ENCODE measurements around the gene ENTREP3. TPM values are rescaled to one million over a fixed set of nuclear protein-coding genes. Genes with fewer than 3 reads are reported as not detected.
A peak's percentile ranks its signal among the peaks of the same experiment; 100 is the strongest.
"Not testable (repeated sequence)": the region's sequence is repeated elsewhere in the genome, so short reads cannot be mapped to it uniquely, and the experiment has no call there.

The ENTREP3 gene
- total RNA-seq, 1 experiment from 2014 or later = 32.3 TPM

DNA sequence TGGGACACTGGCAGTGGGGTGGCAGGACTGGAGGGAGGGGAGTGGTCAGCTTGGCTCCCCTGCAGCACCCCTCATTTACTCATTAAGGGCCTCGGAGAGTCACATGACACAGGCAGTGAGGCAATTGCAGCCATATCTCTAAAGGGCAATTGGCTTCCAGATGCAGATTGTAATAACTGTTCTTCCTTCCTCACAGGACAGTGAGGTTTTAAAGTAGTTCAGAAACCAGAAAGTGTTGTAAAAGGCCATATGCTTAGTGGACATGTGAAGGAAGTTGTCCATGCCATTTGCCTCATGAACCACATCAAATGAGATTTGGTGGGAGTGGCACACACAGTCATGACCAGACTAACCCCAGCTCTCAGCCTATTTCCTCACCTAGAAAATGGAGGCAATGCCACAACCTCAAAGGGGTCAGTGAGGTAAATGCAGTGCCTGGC lies 35.7 kb downstream of the ENTREP3 start:
- ChIA-PET CTCF (interaction anchor here (0.6 to 1.8 kb wide), 5 partner anchors 12 to 176 kb away, joined by 3 to 8 read pairs (median 6); partner anchors contain the start of genes KRTCAP2 and THBS3), POLR2A (interaction anchor here (0.8 to 1.9 kb wide), 6 partner anchors 10 to 91 kb away, joined by 3 to 13 read pairs (median 5); partner anchors contain the start of genes KRTCAP2 and MTX1)
- Mint-ChIP-seq H3K4me3 (ENCODE audit: unreplicated experiment) (no peak overlapping the region), H3K36me3 (ENCODE audit: insufficient read depth, unreplicated experiment) (peaks cover 9% of the 10 kb centered on the region), H3K9me3 (ENCODE audit: unreplicated experiment) (no peaks in the 10 kb centered on the region), H3K27ac (ENCODE audit: low read depth, unreplicated experiment) (peak overlapping the region; percentile 93), H3K27me3 (ENCODE audit: insufficient read depth, unreplicated experiment) (no peaks in the 10 kb centered on the region), H3K4me1 (ENCODE audit: insufficient read depth, unreplicated experiment) (peaks cover 26% of the 10 kb centered on the region)
- intact Hi-C loops (cut with micrococcal nuclease) = no loop called here
- DNase-seq (ENCODE audit: unreplicated experiment) = peak; percentile 20
- no TSS peak for BruUV-seq (replicated peaks)
- TF ChIP-seq, protein P1, sequence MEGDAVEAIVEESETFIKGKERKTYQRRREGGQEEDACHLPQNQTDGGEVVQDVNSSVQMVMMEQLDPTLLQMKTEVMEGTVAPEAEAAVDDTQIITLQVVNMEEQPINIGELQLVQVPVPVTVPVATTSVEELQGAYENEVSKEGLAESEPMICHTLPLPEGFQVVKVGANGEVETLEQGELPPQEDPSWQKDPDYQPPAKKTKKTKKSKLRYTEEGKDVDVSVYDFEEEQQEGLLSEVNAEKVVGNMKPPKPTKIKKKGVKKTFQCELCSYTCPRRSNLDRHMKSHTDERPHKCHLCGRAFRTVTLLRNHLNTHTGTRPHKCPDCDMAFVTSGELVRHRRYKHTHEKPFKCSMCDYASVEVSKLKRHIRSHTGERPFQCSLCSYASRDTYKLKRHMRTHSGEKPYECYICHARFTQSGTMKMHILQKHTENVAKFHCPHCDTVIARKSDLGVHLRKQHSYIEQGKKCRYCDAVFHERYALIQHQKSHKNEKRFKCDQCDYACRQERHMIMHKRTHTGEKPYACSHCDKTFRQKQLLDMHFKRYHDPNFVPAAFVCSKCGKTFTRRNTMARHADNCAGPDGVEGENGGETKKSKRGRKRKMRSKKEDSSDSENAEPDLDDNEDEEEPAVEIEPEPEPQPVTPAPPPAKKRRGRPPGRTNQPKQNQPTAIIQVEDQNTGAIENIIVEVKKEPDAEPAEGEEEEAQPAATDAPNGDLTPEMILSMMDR (IDR thresholded peaks at IDR 0.05; ENCODE audit: unreplicated experiment) = no peak

DNA sequence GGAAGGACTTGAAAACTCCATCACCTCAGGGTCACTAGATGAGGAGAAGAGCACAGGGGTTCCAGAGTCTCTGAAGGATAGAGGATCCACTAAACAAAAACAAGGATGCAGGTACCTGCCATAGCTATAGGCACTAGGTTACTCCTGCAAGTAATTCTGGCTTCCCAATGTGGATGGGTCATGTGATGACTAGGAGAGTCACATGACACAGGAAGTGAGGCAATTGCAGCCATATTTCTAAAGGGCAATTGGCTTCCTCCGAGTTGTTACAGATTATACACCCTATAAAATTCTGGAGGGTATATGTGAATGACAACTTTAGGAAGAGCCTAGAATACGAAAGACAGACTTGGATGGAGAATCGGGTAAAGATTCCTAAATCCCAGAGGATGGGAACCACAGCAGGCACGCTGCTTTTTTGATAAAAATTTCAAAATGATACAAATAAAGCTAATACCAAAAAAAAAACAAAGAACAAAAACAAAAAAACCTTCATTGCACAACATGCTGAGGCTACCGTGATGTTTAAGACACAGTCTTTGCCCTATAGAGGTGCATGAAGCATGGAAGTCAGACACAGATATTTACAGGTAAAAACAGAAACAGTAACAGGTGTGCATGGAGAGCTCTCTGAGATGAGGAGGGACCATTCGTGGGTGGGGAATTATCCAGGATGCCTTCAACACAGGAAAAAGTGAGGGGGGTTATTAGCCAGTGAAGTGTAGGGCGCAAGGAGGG lies 36.3 kb downstream of the ENTREP3 start:
- no TSS peak for BruUV-seq (replicated peaks)
- H3K9me3 Mint-ChIP-seq (ENCODE audit: unreplicated experiment) = no peaks in the 10 kb centered on the region
- H3K27ac Mint-ChIP-seq (ENCODE audit: low read depth, unreplicated experiment) = peak overlapping the region; percentile 93
- H3K27me3 Mint-ChIP-seq (ENCODE audit: insufficient read depth, unreplicated experiment) = no peaks in the 10 kb centered on the region
- peaks cover 20% of the 10 kb centered on the region for H3K4me1 Mint-ChIP-seq (ENCODE audit: insufficient read depth, unreplicated experiment)
- CTCF ChIA-PET = interaction anchor here (0.6 to 1.8 kb wide), 8 partner anchors 8 to 176 kb away, joined by 3 to 8 read pairs (median 4); partner anchors contain the start of genes KRTCAP2 and THBS3
- intact Hi-C loops (cut with micrococcal nuclease) = no loop called here
- peak overlapping the region; percentile 62 for H3K4me3 Mint-ChIP-seq (ENCODE audit: unreplicated experiment)
- TF ChIP-seq, protein P1 (IDR thresholded peaks at IDR 0.05; ENCODE audit: unreplicated experiment) = no peak
- H3K36me3 Mint-ChIP-seq (ENCODE audit: insufficient read depth, unreplicated experiment) = peaks cover 10% of the 10 kb centered on the region
- POLR2A ChIA-PET = interaction anchor here (0.7 to 1.9 kb wide), 8 partner anchors 8 to 336 kb away, joined by 3 to 13 read pairs (median 4); partner anchors contain the start of genes KRTCAP2 and MTX1
- peak; percentile 83 for DNase-seq (ENCODE audit: unreplicated experiment)

DNA sequence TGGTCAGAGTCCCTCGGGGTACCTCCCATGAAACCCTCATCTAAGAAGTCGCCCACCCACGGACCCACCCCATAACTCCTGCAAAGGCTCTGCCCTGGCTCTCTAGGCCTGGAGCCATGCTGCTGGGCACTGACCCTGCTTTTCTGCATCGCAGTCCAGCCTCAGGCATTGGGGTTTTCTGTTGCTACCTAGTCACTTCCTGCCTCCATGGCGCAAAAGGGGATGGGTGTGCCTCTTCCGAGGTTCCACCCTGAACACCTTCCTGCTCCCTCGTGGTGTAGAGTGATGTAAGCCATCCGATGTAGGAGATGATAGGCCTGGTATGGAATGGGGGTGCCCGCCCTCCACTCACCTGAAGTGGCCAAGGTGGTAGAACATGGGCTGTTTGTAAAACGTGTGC lies 40.6 kb downstream of the ENTREP3 start:
- H3K27ac Mint-ChIP-seq (ENCODE audit: low read depth, unreplicated experiment); BruUV-seq (replicated peaks); intact Hi-C loops (cut with micrococcal nuclease); H3K27me3 Mint-ChIP-seq (ENCODE audit: insufficient read depth, unreplicated experiment); DNase-seq (ENCODE audit: unreplicated experiment); H3K9me3 Mint-ChIP-seq (ENCODE audit: unreplicated experiment); H3K4me3 Mint-ChIP-seq (ENCODE audit: unreplicated experiment); POLR2A ChIA-PET: not testable (repeated sequence)
- CTCF ChIA-PET = interaction anchor here (1.0 kb wide), 1 partner anchor 39 kb away, joined by 3 read pairs; no protein-coding TSS in a partner anchor
- Mint-ChIP-seq H3K36me3 (ENCODE audit: insufficient read depth, unreplicated experiment) (peaks cover 26% of the 10 kb centered on the region), H3K4me1 (ENCODE audit: insufficient read depth, unreplicated experiment) (peaks cover 27% of the 10 kb centered on the region)

GRCh38 chr1:155212051-155212440 lies 43.2 kb downstream of the ENTREP3 start:
- H3K27ac Mint-ChIP-seq (ENCODE audit: low read depth, unreplicated experiment) = not testable (repeated sequence)
- CTCF ChIA-PET = interaction anchor here (1.3 kb wide), 1 partner anchor 11 kb away, joined by 4 read pairs; no protein-coding TSS in a partner anchor

DNA sequence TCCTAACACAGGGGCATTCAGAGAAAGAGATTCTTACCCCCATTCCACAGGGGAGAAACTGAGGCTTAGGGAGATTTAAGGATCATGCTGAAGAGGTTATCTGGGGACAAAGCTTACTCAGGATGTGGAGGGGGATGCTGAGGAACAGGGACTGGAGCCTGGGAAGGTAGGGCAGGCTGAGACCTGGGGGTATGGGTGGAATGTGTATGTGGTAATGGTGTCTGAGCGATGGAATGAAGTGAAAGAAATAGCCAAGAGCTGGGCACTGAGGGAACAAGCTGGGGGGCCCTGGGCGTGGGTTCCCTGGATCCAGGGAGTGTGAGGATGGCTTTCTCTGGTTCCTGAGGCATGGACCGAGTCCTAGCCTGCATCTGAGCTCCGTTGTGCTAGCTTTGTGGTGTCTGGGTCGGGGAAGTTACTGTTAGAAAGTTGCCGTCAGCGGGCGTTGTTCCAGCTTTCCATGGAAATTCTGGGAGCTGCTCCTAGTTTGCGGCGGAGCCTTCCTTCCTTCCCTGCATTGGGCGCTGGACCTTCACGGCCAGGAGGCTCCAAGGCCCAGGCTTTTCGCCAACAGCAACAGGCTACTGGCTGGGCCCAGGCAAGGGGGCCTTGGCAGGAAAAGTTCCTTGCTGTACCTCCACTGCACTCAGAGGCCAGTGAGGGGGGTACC lies 43.8 kb downstream of the ENTREP3 start:
- ChIA-PET CTCF (interaction anchor here (0.6 to 4.9 kb wide), 5 partner anchors 12 to 440 kb away, joined by 3 to 78 read pairs (median 3); no protein-coding TSS in a partner anchor), POLR2A (interaction anchor here (1.1 to 1.3 kb wide), 3 partner anchors 13 to 33 kb away, joined by 3 to 6 read pairs (median 4); no protein-coding TSS in a partner anchor)
- DNase-seq (ENCODE audit: unreplicated experiment); H3K4me3 Mint-ChIP-seq (ENCODE audit: unreplicated experiment); BruUV-seq (replicated peaks); intact Hi-C loops (cut with micrococcal nuclease); H3K9me3 Mint-ChIP-seq (ENCODE audit: unreplicated experiment); H3K27me3 Mint-ChIP-seq (ENCODE audit: insufficient read depth, unreplicated experiment): not testable (repeated sequence)
- Mint-ChIP-seq H3K4me1 (ENCODE audit: insufficient read depth, unreplicated experiment) (peaks cover 28% of the 10 kb centered on the region), H3K27ac (ENCODE audit: low read depth, unreplicated experiment) (peak overlapping the region; percentile 27), H3K36me3 (ENCODE audit: insufficient read depth, unreplicated experiment) (peaks cover 37% of the 10 kb centered on the region)

More at GRCh38 chr1:155212051-155212440, 43.2 kb downstream of the ENTREP3 start:
- H3K4me1 Mint-ChIP-seq (ENCODE audit: insufficient read depth, unreplicated experiment) = peaks cover 24% of the 10 kb centered on the region
- intact Hi-C loops (cut with micrococcal nuclease); BruUV-seq (replicated peaks); DNase-seq (ENCODE audit: unreplicated experiment); H3K27me3 Mint-ChIP-seq (ENCODE audit: insufficient read depth, unreplicated experiment); H3K9me3 Mint-ChIP-seq (ENCODE audit: unreplicated experiment); H3K4me3 Mint-ChIP-seq (ENCODE audit: unreplicated experiment): not testable (repeated sequence)
- peaks cover 33% of the 10 kb centered on the region for H3K36me3 Mint-ChIP-seq (ENCODE audit: insufficient read depth, unreplicated experiment)
- POLR2A ChIA-PET = interaction anchor here (1.1 to 1.3 kb wide), 3 partner anchors 12 to 32 kb away, joined by 3 to 6 read pairs (median 4); no protein-coding TSS in a partner anchor
